GM18909 (cell line): ENCODE measurements around the gene BLACAT1.
"Not testable (repeated sequence)": the region's sequence is repeated elsewhere in the genome, so short reads cannot be mapped to it uniquely, and the experiment has no call there.

Experiments
- ATAC-seq: cut with Tn5 transposase; IDR thresholded peaks from one replicate; pipeline ENCODE4 v1.9.1; 2021; ENCODE audit warnings: mild to moderate bottlenecking; ENCODE audit not compliant: unreplicated experiment, poor library complexity

The BLACAT1 gene

GRCh38 chr1:205484985-205485967, 29.4 kb upstream of the BLACAT1 start:
- peak; percentile 45 for ATAC-seq

GRCh38 chr1:205483372-205483771, 27.5 kb upstream of the BLACAT1 start:
- ATAC-seq: no peak

- not testable (repeated sequence) for ATAC-seq
Measured at GRCh38 chr1:205482587-205482986, 26.7 kb upstream of the BLACAT1 start.

- ATAC-seq: no peak
Measured at GRCh38 chr1:205481629-205482151, 25.8 kb upstream of the BLACAT1 start.

- ATAC-seq: no peak
Measured at GRCh38 chr1:205481218-205481617, 25.4 kb upstream of the BLACAT1 start.

GRCh38 chr1:205480349-205480985, 24.6 kb upstream of the BLACAT1 start:
- peak; percentile 50 for ATAC-seq

GRCh38 chr1:205478985-205479384, 23.1 kb upstream of the BLACAT1 start:
- not testable (repeated sequence) for ATAC-seq

- no peak for ATAC-seq
Measured at GRCh38 chr1:205477759-205478247, 22.0 kb upstream of the BLACAT1 start.

- ATAC-seq: no peak
Measured at GRCh38 chr1:205477121-205477758, 21.4 kb upstream of the BLACAT1 start.

GRCh38 chr1:205476648-205477047, 20.8 kb upstream of the BLACAT1 start:
- no peak for ATAC-seq

- no peak for ATAC-seq
Measured at GRCh38 chr1:205475855-205476254, 20.0 kb upstream of the BLACAT1 start.

GRCh38 chr1:205474571-205474970, 18.7 kb upstream of the BLACAT1 start:
- no peak for ATAC-seq

- ATAC-seq: no peak
Measured at GRCh38 chr1:205473966-205474365, 18.1 kb upstream of the BLACAT1 start.

- no peak for ATAC-seq
Measured at GRCh38 chr1:205473475-205473874, 17.6 kb upstream of the BLACAT1 start.

- no peak for ATAC-seq
Measured at GRCh38 chr1:205472737-205473441, 17.0 kb upstream of the BLACAT1 start.

GRCh38 chr1:205470131-205470530, 14.3 kb upstream of the BLACAT1 start:
- ATAC-seq: no peak

GRCh38 chr1:205466595-205467220, 10.9 kb upstream of the BLACAT1 start:
- ATAC-seq: no peak

GRCh38 chr1:205465392-205465791, 9.5 kb upstream of the BLACAT1 start:
- ATAC-seq: no peak

- no peak for ATAC-seq
Measured at GRCh38 chr1:205458777-205459566, 3.1 kb upstream of the BLACAT1 start.
